Dendritic cell treated with granulocyte-macrophage colony-stimulating factor and Interleukin-4, amounts not matched to agents 40 ng/mL and 50 ng/mL, for 4 days (primary cell): ENCODE measurements around the gene FAM8A1.

Experiments used
- H3K27ac Mint-ChIP-seq: one replicate; pipeline ENCODE4 v1.8.0; 2022; ENCODE audit warnings: mild to moderate bottlenecking, mixed read lengths
- H3K27me3 Mint-ChIP-seq: one replicate; pipeline ENCODE4 v1.8.0; 2022; ENCODE audit warnings: mild to moderate bottlenecking, mixed read lengths
- H3K36me3 Mint-ChIP-seq: one replicate; pipeline ENCODE4 v1.8.0; 2022; ENCODE audit warnings: low read depth, mixed read lengths
- H3K4me1 Mint-ChIP-seq: one replicate; pipeline ENCODE4 v1.8.0; 2022; ENCODE audit warnings: low read depth, mixed read lengths
- H3K4me3 Mint-ChIP-seq: one replicate; pipeline ENCODE4 v1.8.0; 2022; ENCODE audit warnings: mild to moderate bottlenecking, moderate library complexity, mixed read lengths
- H3K9me3 Mint-ChIP-seq: one replicate; pipeline ENCODE4 v1.8.0; 2022; ENCODE audit warnings: mixed read lengths
- intact Hi-C: fragments of 100-400 bp; cut with micrococcal nuclease; formaldehyde crosslinking; loops from one replicate; pipeline ENCODE4 v1.15.0; 2022

Gene FAM8A1

GRCh38 chr6:17656644-17657043, 56.5 kb downstream of the FAM8A1 start:
- intact Hi-C loops, result no loop called here
- peaks cover 98% of the 10 kb centered on the region for H3K36me3 Mint-ChIP-seq
- H3K27ac Mint-ChIP-seq, result no peak overlapping the region
- no peak overlapping the region for H3K4me3 Mint-ChIP-seq
- no peaks in the 10 kb centered on the region for H3K9me3 Mint-ChIP-seq
- no peaks in the 10 kb centered on the region for H3K27me3 Mint-ChIP-seq
- H3K4me1 Mint-ChIP-seq, result peaks cover 9% of the 10 kb centered on the region
